ENCODE measurements around the gene OTOL1. TPM values are rescaled to one million over a fixed set of nuclear protein-coding genes. Genes with fewer than 3 reads are reported as not detected.

OTOL1 gene
- total RNA-seq, 1 donor = not detected

DNA sequence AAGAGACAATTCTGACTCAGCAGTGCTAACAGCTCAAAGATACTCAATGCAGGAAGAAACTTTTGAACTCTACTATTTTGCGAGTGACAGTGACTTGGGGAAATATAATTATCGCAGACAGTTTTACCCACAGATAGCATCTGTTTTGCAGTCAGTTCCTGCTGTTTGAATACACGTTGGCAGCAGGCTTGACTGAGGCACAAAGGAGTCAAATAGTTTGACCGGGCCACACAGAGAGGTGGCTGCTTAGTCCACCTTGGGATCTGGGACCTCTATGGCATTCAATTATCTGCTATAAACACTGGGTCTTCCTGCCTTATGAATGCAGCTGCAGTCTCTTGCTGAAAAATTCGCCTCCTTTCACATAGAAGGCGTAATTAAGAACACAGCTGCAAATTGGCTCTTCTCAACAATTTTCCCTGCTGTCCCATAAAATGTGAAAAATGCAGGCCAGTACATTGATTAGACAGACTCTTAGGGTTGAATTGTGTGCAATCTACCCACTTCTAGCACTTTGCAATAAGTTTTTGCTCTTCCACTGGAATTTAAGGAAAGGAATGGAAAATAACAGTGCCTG is 56.5 kb downstream of the OTOL1 start:
- no peak overlapping the region for H3K4me3 ChIP-seq (ENCODE audit: low read depth, low read length)
- TF ChIP-seq, protein P1, sequence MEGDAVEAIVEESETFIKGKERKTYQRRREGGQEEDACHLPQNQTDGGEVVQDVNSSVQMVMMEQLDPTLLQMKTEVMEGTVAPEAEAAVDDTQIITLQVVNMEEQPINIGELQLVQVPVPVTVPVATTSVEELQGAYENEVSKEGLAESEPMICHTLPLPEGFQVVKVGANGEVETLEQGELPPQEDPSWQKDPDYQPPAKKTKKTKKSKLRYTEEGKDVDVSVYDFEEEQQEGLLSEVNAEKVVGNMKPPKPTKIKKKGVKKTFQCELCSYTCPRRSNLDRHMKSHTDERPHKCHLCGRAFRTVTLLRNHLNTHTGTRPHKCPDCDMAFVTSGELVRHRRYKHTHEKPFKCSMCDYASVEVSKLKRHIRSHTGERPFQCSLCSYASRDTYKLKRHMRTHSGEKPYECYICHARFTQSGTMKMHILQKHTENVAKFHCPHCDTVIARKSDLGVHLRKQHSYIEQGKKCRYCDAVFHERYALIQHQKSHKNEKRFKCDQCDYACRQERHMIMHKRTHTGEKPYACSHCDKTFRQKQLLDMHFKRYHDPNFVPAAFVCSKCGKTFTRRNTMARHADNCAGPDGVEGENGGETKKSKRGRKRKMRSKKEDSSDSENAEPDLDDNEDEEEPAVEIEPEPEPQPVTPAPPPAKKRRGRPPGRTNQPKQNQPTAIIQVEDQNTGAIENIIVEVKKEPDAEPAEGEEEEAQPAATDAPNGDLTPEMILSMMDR (IDR thresholded peaks at IDR 0.05; ENCODE audit: insufficient read depth, low read length) = no peak
- no peak for DNase-seq (ENCODE audit: low read depth)

Other genes starting within 250 kb of the OTOL1 start
- gene SPTSSB, start 125.3 kb upstream of the OTOL1 start, total RNA-seq (ENCODE audit: low replicate concordance) = 0.45 TPM in 1 of 2 replicates, not detected in the other